ENCODE results near the gene GH2. TPM values are rescaled to one million over a fixed set of nuclear protein-coding genes. Genes with fewer than 3 reads are reported as not detected.

Gene GH2
- total RNA-seq, 4 donors from 2014 or later = not detected

DNA sequence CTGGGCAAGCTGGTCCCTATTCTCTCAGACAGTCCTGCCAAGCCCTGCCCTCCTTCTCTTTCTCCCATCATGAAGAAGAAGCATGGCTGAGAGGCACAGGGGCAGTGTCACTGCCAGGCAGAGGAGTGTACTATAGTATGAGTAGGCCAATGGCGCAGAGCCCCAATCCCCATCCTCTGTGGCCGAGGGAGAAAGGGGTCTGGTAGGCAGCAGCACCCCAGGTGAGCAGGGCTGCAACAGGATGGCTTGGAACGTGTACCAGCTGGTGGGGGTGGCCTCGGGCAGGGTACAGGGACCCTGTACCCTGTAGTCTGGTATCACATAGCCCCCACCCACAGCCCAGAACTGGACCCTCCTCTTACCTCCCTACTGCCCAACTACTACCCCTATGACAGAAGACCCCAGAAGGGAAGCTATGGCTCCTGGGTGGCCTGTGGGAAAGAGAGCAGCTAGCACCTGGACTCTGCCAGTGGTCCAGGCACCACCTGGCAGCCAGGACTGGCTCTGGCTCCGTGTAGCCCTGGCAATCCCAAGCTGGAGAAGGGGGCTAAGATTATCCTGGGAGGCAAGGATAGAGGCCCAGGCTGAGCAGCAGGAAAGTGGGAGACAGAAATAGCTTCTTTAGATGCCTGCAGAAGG, 43.7 kb downstream of the GH2 start:
- H3K36me3 ChIP-seq = peaks cover 0 to 37% of the 10 kb centered on the region in 2 donors
- DNase-seq (peak in 1 of 2 donors; percentile 43), ATAC-seq (peak in 1 of 2 donors; percentile 10)
- H3K9me3 ChIP-seq = no peaks in the 10 kb centered on the region
- intact Hi-C loops (cut with DNase I; ENCODE audit: low total_unique reads) (loop anchor here (1.0 kb wide), 1 partner anchor 10 kb away; no protein-coding TSS in a partner anchor), in situ Hi-C loops (cut with MboI; ENCODE audit: low sequenced_read_pairs in 4 of 4) (loop anchor here in 2 of 4 donors (25.0 kb wide), 2 partner anchors 401 to 674 kb away; partner anchors contain the start of genes CEP95 (in 1 of the 2), CYB561 (in 1 of the 2) and DDX5 (in 1 of the 2))
- TF ChIP-seq, protein P1, sequence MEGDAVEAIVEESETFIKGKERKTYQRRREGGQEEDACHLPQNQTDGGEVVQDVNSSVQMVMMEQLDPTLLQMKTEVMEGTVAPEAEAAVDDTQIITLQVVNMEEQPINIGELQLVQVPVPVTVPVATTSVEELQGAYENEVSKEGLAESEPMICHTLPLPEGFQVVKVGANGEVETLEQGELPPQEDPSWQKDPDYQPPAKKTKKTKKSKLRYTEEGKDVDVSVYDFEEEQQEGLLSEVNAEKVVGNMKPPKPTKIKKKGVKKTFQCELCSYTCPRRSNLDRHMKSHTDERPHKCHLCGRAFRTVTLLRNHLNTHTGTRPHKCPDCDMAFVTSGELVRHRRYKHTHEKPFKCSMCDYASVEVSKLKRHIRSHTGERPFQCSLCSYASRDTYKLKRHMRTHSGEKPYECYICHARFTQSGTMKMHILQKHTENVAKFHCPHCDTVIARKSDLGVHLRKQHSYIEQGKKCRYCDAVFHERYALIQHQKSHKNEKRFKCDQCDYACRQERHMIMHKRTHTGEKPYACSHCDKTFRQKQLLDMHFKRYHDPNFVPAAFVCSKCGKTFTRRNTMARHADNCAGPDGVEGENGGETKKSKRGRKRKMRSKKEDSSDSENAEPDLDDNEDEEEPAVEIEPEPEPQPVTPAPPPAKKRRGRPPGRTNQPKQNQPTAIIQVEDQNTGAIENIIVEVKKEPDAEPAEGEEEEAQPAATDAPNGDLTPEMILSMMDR (IDR thresholded peaks at IDR 0.05 in 4 of 5, conservative IDR thresholded peaks at IDR 0.05 in 1 of 5) = no peak
- no peak for TF ChIP-seq POLR2A (IDR thresholded peaks at IDR 0.05)
- peak overlapping the region; percentile 96 to 99 (median 96) for H3K27ac ChIP-seq
- no peaks in the 10 kb centered on the region for H3K27me3 ChIP-seq
- peak overlapping the region; percentile 13 to 94 (median 25) for H3K4me3 ChIP-seq
- peaks cover 57 to 74% of the 10 kb centered on the region in 2 donors for H3K4me1 ChIP-seq

DNA sequence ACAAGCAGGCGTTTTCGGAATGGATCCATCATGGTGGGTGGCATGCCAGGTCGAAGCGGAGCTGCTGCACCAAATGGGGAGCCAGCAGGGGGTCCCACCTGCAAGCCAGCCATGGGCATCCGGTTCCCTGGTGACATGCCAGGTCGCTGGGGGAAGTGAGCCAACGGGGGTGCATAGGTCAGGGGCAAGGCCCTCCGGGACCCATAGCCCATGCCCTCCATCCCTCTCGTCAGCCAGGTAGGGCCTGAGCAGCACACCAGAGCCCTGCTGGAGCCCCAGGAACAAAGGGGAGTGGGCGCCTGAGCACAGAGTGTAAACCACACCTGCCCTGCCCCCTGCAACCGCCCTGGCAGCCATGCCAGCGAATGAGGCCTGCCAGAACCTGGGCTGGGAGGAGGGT, 44.3 kb downstream of the GH2 start:
- intact Hi-C loops (cut with DNase I; ENCODE audit: low total_unique reads) = no loop called here
- in situ Hi-C loops (cut with MboI; ENCODE audit: low sequenced_read_pairs in 4 of 4) = loop anchor here in 2 of 4 donors (25.0 kb wide), 2 partner anchors 400 to 675 kb away; partner anchors contain the start of genes CEP95 (in 1 of the 2), CYB561 (in 1 of the 2) and DDX5 (in 1 of the 2)
- no peaks in the 10 kb centered on the region for H3K9me3 ChIP-seq
- DNase-seq (no peak), ATAC-seq (no peak)
- H3K36me3 ChIP-seq = peaks cover 0 to 43% of the 10 kb centered on the region in 2 donors
- no peaks in the 10 kb centered on the region for H3K27me3 ChIP-seq
- H3K4me3 ChIP-seq = no peak overlapping the region
- peaks cover 57 to 74% of the 10 kb centered on the region in 2 donors for H3K4me1 ChIP-seq
- TF ChIP-seq, protein P1 (IDR thresholded peaks at IDR 0.05 in 4 of 5, conservative IDR thresholded peaks at IDR 0.05 in 1 of 5) = no peak
- TF ChIP-seq POLR2A (IDR thresholded peaks at IDR 0.05) = no peak
- peak overlapping the region; percentile 96 to 99 (median 96) for H3K27ac ChIP-seq

DNA sequence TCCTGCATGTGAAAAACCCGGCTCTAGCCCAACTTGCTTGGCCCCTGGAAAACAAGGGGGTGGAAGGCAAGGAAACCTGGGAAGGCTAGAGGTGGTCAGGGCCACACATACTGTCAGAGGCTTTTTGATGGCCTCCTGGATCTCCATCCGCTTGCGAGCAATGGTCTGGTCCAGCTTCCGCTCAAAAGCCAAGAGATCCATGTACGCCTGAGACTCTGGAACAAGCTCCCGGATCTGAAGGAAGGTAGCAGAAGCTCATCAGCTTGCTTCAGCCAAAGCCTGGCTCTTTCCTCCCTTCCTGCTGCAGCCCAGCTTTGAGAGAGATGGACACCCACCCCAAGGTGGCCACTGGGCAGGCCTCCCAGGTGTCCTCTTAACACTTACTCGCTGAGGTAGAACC, 44.9 kb downstream of the GH2 start:
- H3K4me1 ChIP-seq = peaks cover 57 to 74% of the 10 kb centered on the region in 2 donors
- ATAC-seq = no peak

DNA sequence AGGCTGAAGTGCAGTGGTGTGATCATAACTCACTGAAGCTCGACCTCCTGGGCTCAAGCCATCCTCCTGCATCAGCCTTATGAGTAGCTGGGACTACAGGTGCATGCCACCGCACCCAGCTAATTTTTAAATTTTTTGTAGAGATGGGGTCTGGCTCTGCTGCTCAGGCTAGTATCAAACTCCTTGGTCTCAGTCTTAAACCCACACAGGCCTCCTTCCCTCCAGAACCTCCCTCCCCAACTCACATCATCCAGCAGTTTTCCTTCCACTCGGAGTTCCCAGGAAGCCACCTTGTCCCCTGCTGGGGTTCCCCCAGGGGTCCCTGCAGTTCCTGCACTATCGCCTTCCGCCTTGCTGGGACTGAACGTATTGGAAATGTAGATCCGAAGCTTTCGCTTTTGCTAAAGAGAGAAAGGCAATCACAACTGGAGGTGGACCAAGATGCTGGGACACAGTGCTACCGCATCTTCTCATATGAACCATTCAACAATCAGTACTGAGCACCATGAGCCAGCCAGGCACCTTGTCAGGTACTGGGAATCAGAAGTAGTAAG, 46.5 kb downstream of the GH2 start:
- intact Hi-C loops (cut with DNase I; ENCODE audit: low total_unique reads) (no loop called here), in situ Hi-C loops (cut with MboI; ENCODE audit: low sequenced_read_pairs in 4 of 4) (loop anchor here in 2 of 4 donors (25.0 kb wide), 2 partner anchors 398 to 677 kb away; partner anchors contain the start of genes CEP95 (in 1 of the 2), CYB561 (in 1 of the 2) and DDX5 (in 1 of the 2))
- Histone ChIP-seq H3K4me3 (no peak overlapping the region), H3K27ac (peak overlapping the region; percentile 35 to 99 (median 56)), H3K9me3 (no peaks in the 10 kb centered on the region), H3K27me3 (no peaks in the 10 kb centered on the region), H3K36me3 (peaks cover 0 to 65% of the 10 kb centered on the region in 2 donors), H3K4me1 (peaks cover 47 to 62% of the 10 kb centered on the region in 2 donors)
- no peak for ATAC-seq
- TF ChIP-seq, protein P1 (IDR thresholded peaks at IDR 0.05 in 4 of 5, conservative IDR thresholded peaks at IDR 0.05 in 1 of 5) = no peak
- TF ChIP-seq POLR2A (IDR thresholded peaks at IDR 0.05) = no peak
- DNase-seq = no peak

More for the DNA sequence above, 44.9 kb downstream of the GH2 start:
- no peaks in the 10 kb centered on the region for H3K27me3 ChIP-seq
- peak overlapping the region; percentile 96 to 99 (median 96) for H3K27ac ChIP-seq
- intact Hi-C loops (cut with DNase I; ENCODE audit: low total_unique reads) = no loop called here
- TF ChIP-seq, protein P1 (IDR thresholded peaks at IDR 0.05 in 4 of 5, conservative IDR thresholded peaks at IDR 0.05 in 1 of 5) = no peak
- TF ChIP-seq POLR2A (IDR thresholded peaks at IDR 0.05) = no peak
- no peak overlapping the region for H3K4me3 ChIP-seq
- in situ Hi-C loops (cut with MboI; ENCODE audit: low sequenced_read_pairs in 4 of 4) = loop anchor here in 2 of 4 donors (25.0 kb wide), 2 partner anchors 400 to 675 kb away; partner anchors contain the start of genes CEP95 (in 1 of the 2), CYB561 (in 1 of the 2) and DDX5 (in 1 of the 2)
- H3K36me3 ChIP-seq = peaks cover 0 to 50% of the 10 kb centered on the region in 2 donors
- DNase-seq = no peak
- H3K9me3 ChIP-seq = no peaks in the 10 kb centered on the region
